Measurements from ENCODE around the gene CHST11. TPM values are rescaled to one million over a fixed set of nuclear protein-coding genes. Genes with fewer than 3 reads are reported as not detected.

The CHST11 gene
- total and polyA plus RNA-seq, 10 of the 15 experiments (the other 5 are each of a cell fraction or from before 2014, with no cell fraction given), result 1.9 to 38.1 (median 17.2) TPM

- no peak for TF ChIP-seq YBX1 (IDR thresholded peaks at IDR 0.05)
- TF ChIP-seq ATF3 (IDR thresholded peaks at IDR 0.05; ENCODE audit: borderline replicate concordance, extremely low read depth, low read depth, low read length), result no peak
- peak; percentile 75 for TF ChIP-seq RELB (IDR thresholded peaks at IDR 0.05; ENCODE audit: low read depth)
- TF ChIP-seq EGR1 (IDR thresholded peaks at IDR 0.05; ENCODE audit: borderline replicate concordance in 1 of 2, low read depth in 2 of 2, low read length in 2 of 2), result no peak
- no peak for TF ChIP-seq ZNF207 (IDR thresholded peaks at IDR 0.05; ENCODE audit: borderline replicate concordance)
- no peak for TF ChIP-seq POU2F2 (IDR thresholded peaks at IDR 0.05; ENCODE audit: borderline replicate concordance, low read depth, low read length)
- TF ChIP-seq CHD1 (IDR thresholded peaks at IDR 0.05; ENCODE audit: low read depth, low read length), result no peak
- no peak for TF ChIP-seq BCLAF1 (IDR thresholded peaks at IDR 0.05)
- TF ChIP-seq MTA3 (IDR thresholded peaks at IDR 0.05; ENCODE audit: borderline replicate concordance, low read length), result no peak
- TF ChIP-seq CHD2 (IDR thresholded peaks at IDR 0.05; ENCODE audit: borderline replicate concordance, low read depth, low read length), result no peak
- TF ChIP-seq STAT1 (conservative IDR thresholded peaks at IDR 0.05), result no peak
- TF ChIP-seq NFYA (IDR thresholded peaks at IDR 0.05; ENCODE audit: borderline replicate concordance, low read depth, low read length), result no peak
- TF ChIP-seq DPF2 (IDR thresholded peaks at IDR 0.05), result 0 out of 2 replicates have a peak, but pooled peaks have one; percentile 41
- no peak for TF ChIP-seq PAX5 (IDR thresholded peaks at IDR 0.05; ENCODE audit: borderline replicate concordance, low read depth, low read length)
- TF ChIP-seq PAX8 (IDR thresholded peaks at IDR 0.05), result no peak
- TF ChIP-seq RUNX3 (IDR thresholded peaks at IDR 0.05; ENCODE audit: low read length), result peak; percentile 50
- no peak for TF ChIP-seq POLR2AphosphoS2 (IDR thresholded peaks at IDR 0.05; ENCODE audit: low read depth, low read length)
- peak; percentile 66 for TF ChIP-seq NR2F1 (conservative IDR thresholded peaks at IDR 0.05)
- 0 out of 2 replicates have a peak, but pooled peaks have one; percentile 69 for TF ChIP-seq WRNIP1 (IDR thresholded peaks at IDR 0.05; ENCODE audit: borderline replicate concordance, low read depth, low read length)
- no peak for TF ChIP-seq ZSCAN29 (IDR thresholded peaks at IDR 0.05)
- TF ChIP-seq TCF12 (IDR thresholded peaks at IDR 0.05; ENCODE audit: low read depth, low read length), result no peak
- no peak for TF ChIP-seq EZH2 (IDR thresholded peaks at IDR 0.05; ENCODE audit: borderline replicate concordance, control insufficient read depth, low read depth, low read length)
- TF ChIP-seq ASH2L (IDR thresholded peaks at IDR 0.05; ENCODE audit: borderline replicate concordance, low read depth), result no peak
- TF ChIP-seq HDAC6 (IDR thresholded peaks at IDR 0.05; ENCODE audit: unreplicated experiment), result no peak
- no peak; a peak in 1 of 4 replicates for TF ChIP-seq ETV6 (conservative IDR thresholded peaks at IDR 0.05 in 1 of 2, IDR thresholded peaks at IDR 0.05 in 1 of 2; ENCODE audit: borderline replicate concordance in 1 of 2, low read depth in 1 of 2)
These were observed 66.4 kb downstream of the CHST11 start (continued) for GRCh38 chr12:104522985-104523722.
